RWPE1 (cell line): Measurements from ENCODE around the gene KLHL25.

Source experiments
- CTCF ChIA-PET: fragments of 350-600 bp; sonication (Branson Sonifier 250); formaldehyde crosslinking; extraction: SDS; loops from one replicate; lab custom pipeline; 2021; lab: Yijun Ruan, JAX
- POLR2A ChIA-PET: fragments of 400-600 bp; formaldehyde crosslinking; extraction: SDS; loops from one replicate; lab custom pipeline; 2020; ENCODE audit warnings: antibody characterized with exemption; ENCODE audit not compliant: low non-redundant PET; lab: Yijun Ruan, JAX
- DNase-seq: peaks from one replicate; pipeline ENCODE4 v3.0.0; 2012; ENCODE audit warnings: low spot score
- H3K27ac ChIP-seq: fragments of 450-650 bp; 2 replicates; pipeline ENCODE4 v1.5.1; 2017
- CTCF ChIP-seq: fragments of 450-650 bp; conservative IDR thresholded peaks from 2 replicates; pipeline ENCODE4 v1.5.1; 2017; ENCODE audit warnings: low read depth, mild to moderate bottlenecking

Gene KLHL25

GRCh38 chr15:85757073-85757938, 37.4 kb downstream of the KLHL25 start:
- no peak for TF ChIP-seq CTCF
- H3K27ac ChIP-seq: peak overlapping the region; percentile 20; the same call in 1 of the 2 replicates
- DNase-seq: no peak
- CTCF ChIA-PET: interaction anchor here (0.5 to 0.6 kb wide), 2 partner anchors 100 to 732 kb away, joined by 4 to 5 read pairs; no protein-coding TSS in a partner anchor
- POLR2A ChIA-PET: no interaction called here

- ChIA-PET CTCF (interaction anchor here (0.6 kb wide), 1 partner anchor 733 kb away, joined by 5 read pairs; no protein-coding TSS in a partner anchor), POLR2A (no interaction called here)
- no peak for DNase-seq
Measured at GRCh38 chr15:85756411-85757072, 38.2 kb downstream of the KLHL25 start.

GRCh38 chr15:85755942-85756341, 38.8 kb downstream of the KLHL25 start:
- ChIA-PET POLR2A (no interaction called here), CTCF (no interaction called here)
- DNase-seq: no peak
- no peak for TF ChIP-seq CTCF
- H3K27ac ChIP-seq: peak overlapping the region; percentile 78; the same call in 1 of the 2 replicates

More at GRCh38 chr15:85756411-85757072, 38.2 kb downstream of the KLHL25 start:
- no peak for TF ChIP-seq CTCF
- peak overlapping the region; percentile 20; the same call in 1 of the 2 replicates for H3K27ac ChIP-seq

- TF ChIP-seq CTCF: no peak
- H3K27ac ChIP-seq: peak overlapping the region; percentile 78; the same call in 1 of the 2 replicates
- POLR2A ChIA-PET: no interaction called here
- CTCF ChIA-PET: no interaction called here
- DNase-seq: no peak
Measured at GRCh38 chr15:85755471-85755870, 39.3 kb downstream of the KLHL25 start.

GRCh38 chr15:85754989-85755388, 39.7 kb downstream of the KLHL25 start:
- ChIA-PET CTCF (no interaction called here), POLR2A (no interaction called here)
- no peak for TF ChIP-seq CTCF
- peak overlapping the region; percentile 78 for H3K27ac ChIP-seq
- no peak for DNase-seq

- DNase-seq: no peak
- TF ChIP-seq CTCF: no peak
- H3K27ac ChIP-seq: peak overlapping the region; percentile 78
- ChIA-PET CTCF (interaction anchor here (0.5 kb wide), 1 partner anchor 25 kb away, joined by 3 read pairs; no protein-coding TSS in a partner anchor), POLR2A (no interaction called here)
Measured at GRCh38 chr15:85753791-85754452, 40.8 kb downstream of the KLHL25 start.
